CD4-positive, alpha-beta T cell treated with Interleukin-2 at 100 ng/mL for 4 hours (primary cell): Measurements from ENCODE around the gene COL18A1.

Source experiments
- DNase-seq: peaks from one replicate; pipeline ENCODE4 v3.0.0-alpha.2; 2020; ENCODE audit warnings: low spot score

COL18A1 gene

GRCh38 chr21:45507888-45508508, 103.0 kb downstream of the COL18A1 start:
- no peak for DNase-seq

GRCh38 chr21:45508607-45509565, 103.9 kb downstream of the COL18A1 start:
- DNase-seq, result no peak

- no peak for DNase-seq
These were observed 104.9 kb downstream of the COL18A1 start for GRCh38 chr21:45509566-45510465.

GRCh38 chr21:45510466-45510955, 105.5 kb downstream of the COL18A1 start:
- DNase-seq, result no peak

GRCh38 chr21:45511007-45511406, 106.0 kb downstream of the COL18A1 start:
- DNase-seq, result no peak

GRCh38 chr21:45511661-45512431, 106.9 kb downstream of the COL18A1 start:
- no peak for DNase-seq

- DNase-seq, result no peak
These were observed 107.6 kb downstream of the COL18A1 start for GRCh38 chr21:45512626-45513002.

- no peak for DNase-seq
These were observed 108.2 kb downstream of the COL18A1 start for GRCh38 chr21:45513003-45513717.

- DNase-seq, result no peak
These were observed 108.9 kb downstream of the COL18A1 start for GRCh38 chr21:45513741-45514310.

- no peak for DNase-seq
These were observed 109.5 kb downstream of the COL18A1 start for GRCh38 chr21:45514311-45515021.

GRCh38 chr21:45515241-45516061, 110.5 kb downstream of the COL18A1 start:
- DNase-seq, result no peak

- no peak for DNase-seq
These were observed 111.2 kb downstream of the COL18A1 start for GRCh38 chr21:45516071-45516670.

GRCh38 chr21:45516671-45517151, 111.7 kb downstream of the COL18A1 start:
- no peak for DNase-seq

GRCh38 chr21:45517249-45518065, 112.5 kb downstream of the COL18A1 start:
- no peak for DNase-seq

GRCh38 chr21:45518742-45519141, 113.8 kb downstream of the COL18A1 start:
- DNase-seq, result no peak

- DNase-seq, result no peak
These were observed 114.2 kb downstream of the COL18A1 start for GRCh38 chr21:45519182-45519581.

GRCh38 chr21:45521241-45521640, 116.3 kb downstream of the COL18A1 start:
- no peak for DNase-seq
